Measurements from ENCODE around the gene VPS16.
A peak's percentile ranks its signal among the peaks of the same experiment; 100 is the strongest.
"Not testable (repeated sequence)": the region's sequence is repeated elsewhere in the genome, so short reads cannot be mapped to it uniquely, and the experiment has no call there.

Gene VPS16

DNA sequence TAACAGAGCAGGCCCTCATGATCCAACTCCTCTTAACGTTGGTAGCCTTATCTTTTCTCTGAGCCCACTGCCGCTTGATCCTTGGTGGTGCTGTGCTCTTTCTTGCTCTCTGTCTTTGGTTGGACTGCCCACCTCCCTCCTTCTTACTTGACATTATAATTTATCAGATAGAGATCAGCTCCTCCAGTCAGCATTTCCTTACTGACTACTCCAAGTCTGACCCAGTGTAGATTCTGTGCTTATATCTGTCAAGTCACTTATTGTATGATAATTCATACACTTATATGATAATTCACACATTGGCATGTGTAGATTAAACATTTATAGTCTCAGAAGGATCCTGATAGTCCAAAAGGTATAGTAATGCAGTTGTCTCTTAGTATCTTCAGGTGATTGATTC, 50.8 kb downstream of the VPS16 start:
- TF ChIP-seq, protein P1, sequence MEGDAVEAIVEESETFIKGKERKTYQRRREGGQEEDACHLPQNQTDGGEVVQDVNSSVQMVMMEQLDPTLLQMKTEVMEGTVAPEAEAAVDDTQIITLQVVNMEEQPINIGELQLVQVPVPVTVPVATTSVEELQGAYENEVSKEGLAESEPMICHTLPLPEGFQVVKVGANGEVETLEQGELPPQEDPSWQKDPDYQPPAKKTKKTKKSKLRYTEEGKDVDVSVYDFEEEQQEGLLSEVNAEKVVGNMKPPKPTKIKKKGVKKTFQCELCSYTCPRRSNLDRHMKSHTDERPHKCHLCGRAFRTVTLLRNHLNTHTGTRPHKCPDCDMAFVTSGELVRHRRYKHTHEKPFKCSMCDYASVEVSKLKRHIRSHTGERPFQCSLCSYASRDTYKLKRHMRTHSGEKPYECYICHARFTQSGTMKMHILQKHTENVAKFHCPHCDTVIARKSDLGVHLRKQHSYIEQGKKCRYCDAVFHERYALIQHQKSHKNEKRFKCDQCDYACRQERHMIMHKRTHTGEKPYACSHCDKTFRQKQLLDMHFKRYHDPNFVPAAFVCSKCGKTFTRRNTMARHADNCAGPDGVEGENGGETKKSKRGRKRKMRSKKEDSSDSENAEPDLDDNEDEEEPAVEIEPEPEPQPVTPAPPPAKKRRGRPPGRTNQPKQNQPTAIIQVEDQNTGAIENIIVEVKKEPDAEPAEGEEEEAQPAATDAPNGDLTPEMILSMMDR (IDR thresholded peaks at IDR 0.05; ENCODE audit: extremely low read depth, insufficient read depth, missing control alignments): no peak
- in situ Hi-C loops (cut with MboI; ENCODE audit: low pct_unique_long_range_greater_than_20kb, low sequenced_read_pairs, unreplicated experiment): no loop called here
- no peak for DNase-seq (ENCODE audit: low spot score)

DNA sequence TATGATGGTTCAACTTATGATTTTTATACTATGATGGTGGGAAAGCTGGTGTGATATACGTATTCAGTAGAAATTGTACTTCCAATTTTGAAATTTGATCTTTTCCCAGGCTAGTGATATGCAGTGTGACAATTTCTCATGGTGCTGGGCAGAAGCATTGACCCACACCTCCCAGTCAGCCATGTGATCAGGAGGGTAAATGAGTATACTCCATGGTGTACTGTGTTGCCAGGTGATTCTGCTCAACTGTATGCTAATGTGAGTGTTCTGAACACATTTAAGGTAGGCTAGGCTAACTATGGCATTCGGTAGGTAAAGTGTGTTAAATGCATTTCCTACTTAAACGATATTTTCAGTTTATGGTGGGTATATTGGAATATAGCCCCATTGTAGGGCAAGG, 51.8 kb downstream of the VPS16 start:
- in situ Hi-C loops (cut with MboI; ENCODE audit: low pct_unique_long_range_greater_than_20kb, low sequenced_read_pairs, unreplicated experiment): no loop called here
- TF ChIP-seq, protein P1 (IDR thresholded peaks at IDR 0.05; ENCODE audit: extremely low read depth, insufficient read depth, missing control alignments): no peak
- no peak for DNase-seq (ENCODE audit: low spot score)

DNA sequence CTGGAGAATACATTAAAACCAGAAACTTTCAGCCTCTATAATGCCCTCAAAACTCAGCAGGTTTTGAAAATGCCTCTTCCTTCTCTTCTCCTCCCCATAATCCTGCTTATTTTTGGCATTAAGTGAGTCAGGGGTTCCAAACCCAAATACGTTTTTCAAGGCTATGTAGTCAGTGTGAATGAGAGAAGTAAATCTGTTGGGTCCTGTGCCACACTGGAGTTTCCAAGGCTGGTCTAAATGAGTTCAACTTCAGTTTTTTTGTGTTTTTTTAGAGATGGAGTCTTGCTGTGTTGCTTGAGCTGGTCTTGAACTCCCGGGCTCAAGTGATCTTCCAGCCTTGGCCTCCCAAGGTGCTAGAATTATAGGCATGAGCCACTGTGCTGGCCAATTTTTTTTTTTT, 53.7 kb downstream of the VPS16 start:
- in situ Hi-C loops (cut with MboI; ENCODE audit: low pct_unique_long_range_greater_than_20kb, low sequenced_read_pairs, unreplicated experiment): no loop called here
- TF ChIP-seq, protein P1 (IDR thresholded peaks at IDR 0.05; ENCODE audit: extremely low read depth, insufficient read depth, missing control alignments): no peak
- DNase-seq (ENCODE audit: low spot score): no peak

- in situ Hi-C loops (cut with MboI; ENCODE audit: low pct_unique_long_range_greater_than_20kb, low sequenced_read_pairs, unreplicated experiment); DNase-seq (ENCODE audit: low spot score): not testable (repeated sequence)
Measured at GRCh38 chr20:2895154-2895553, 54.6 kb downstream of the VPS16 start.

- TF ChIP-seq, protein P1 (IDR thresholded peaks at IDR 0.05; ENCODE audit: extremely low read depth, insufficient read depth, missing control alignments): no peak
- peak; percentile 28 for DNase-seq (ENCODE audit: low spot score)
- in situ Hi-C loops (cut with MboI; ENCODE audit: low pct_unique_long_range_greater_than_20kb, low sequenced_read_pairs, unreplicated experiment): no loop called here
Measured at GRCh38 chr20:2899243-2899642, 58.7 kb downstream of the VPS16 start.

DNA sequence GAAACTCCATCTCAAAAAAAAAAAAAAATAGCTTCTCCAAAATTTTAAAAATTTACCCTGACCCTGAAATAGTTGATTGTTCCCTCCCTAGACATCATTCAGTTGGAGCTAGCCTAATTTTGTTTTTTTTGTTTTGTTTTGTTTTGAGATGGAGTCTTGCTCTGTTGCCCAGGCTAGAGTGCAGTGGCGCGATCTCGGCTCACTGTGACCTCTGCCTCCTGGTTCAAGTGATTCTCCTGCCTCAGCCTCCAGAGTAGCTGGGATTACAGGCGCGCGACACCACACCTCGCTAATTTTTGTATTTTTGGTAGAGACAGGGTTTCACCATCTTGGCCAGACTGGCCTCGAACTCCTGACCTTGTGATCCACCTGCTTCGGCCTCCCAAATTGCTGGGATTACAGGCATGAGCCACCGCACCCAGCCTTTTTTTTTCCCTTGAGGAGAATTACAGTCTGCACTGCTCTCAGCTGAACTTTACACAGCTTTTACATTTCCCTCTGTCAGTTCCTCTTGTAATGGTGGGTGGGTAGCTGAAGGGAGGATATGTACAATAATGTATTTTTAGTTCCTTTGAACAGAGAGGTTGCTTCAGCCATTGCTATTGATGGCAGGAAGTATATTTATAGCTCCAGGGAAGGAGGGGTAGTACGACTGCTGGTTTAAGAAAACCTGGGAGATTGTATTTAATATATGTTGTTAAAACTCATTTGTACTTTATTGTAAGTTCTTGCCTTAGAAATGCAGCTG, 60.5 kb downstream of the VPS16 start:
- TF ChIP-seq, protein P1 (IDR thresholded peaks at IDR 0.05; ENCODE audit: extremely low read depth, insufficient read depth, missing control alignments): no peak
- DNase-seq (ENCODE audit: low spot score): peak; percentile 49
- in situ Hi-C loops (cut with MboI; ENCODE audit: low pct_unique_long_range_greater_than_20kb, low sequenced_read_pairs, unreplicated experiment): no loop called here

DNA sequence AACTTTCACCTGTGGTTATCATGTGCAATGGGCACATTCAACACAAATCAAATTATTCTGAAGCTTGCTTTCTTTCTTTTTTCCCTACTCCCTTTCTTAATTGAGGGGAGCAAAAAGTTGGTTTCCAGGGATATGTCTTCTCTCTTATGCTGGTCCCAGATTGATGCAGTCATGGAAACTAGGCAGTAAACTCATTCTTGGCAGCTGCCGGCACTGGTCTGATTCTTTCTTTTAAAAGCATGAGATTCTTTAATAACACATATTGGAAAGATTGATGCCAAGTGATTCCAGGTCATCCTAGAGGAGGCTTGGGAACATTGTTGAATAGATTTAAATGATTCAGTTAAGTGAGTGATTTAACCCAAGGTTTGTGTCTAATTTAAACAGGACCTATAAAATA, 61.7 kb downstream of the VPS16 start:
- DNase-seq (ENCODE audit: low spot score): no peak
- in situ Hi-C loops (cut with MboI; ENCODE audit: low pct_unique_long_range_greater_than_20kb, low sequenced_read_pairs, unreplicated experiment): no loop called here
- TF ChIP-seq, protein P1 (IDR thresholded peaks at IDR 0.05; ENCODE audit: extremely low read depth, insufficient read depth, missing control alignments): no peak
